H1 (cell line): ENCODE measurements around the gene TMEM255B. TPM values are rescaled to one million over a fixed set of nuclear protein-coding genes. Genes with fewer than 3 reads are reported as not detected.
A peak's percentile ranks its signal among the peaks of the same experiment; 100 is the strongest.

ENCODE experiments used
- CTCF ChIA-PET: fragments of 300-600 bp; sonication (Branson Sonifier 250); formaldehyde crosslinking; loops from one replicate; lab custom pipeline; 2021; ENCODE audit not compliant: partially characterized antibody; lab: Charles Lee
- POLR2A ChIA-PET: fragments of 300-600 bp; sonication (Branson Sonifier 250); formaldehyde crosslinking; loops from one replicate; lab custom pipeline; 2021; ENCODE audit warnings: inconsistent platforms; ENCODE audit not compliant: partially characterized antibody; lab: Charles Lee
- DNase-seq, 2 experiments: peaks; one replicate each; pipeline versions ENCODE4 v3.0.0 to v3.0.0-alpha.2; 2010 to 2022; ENCODE audit warnings: low spot score in 2 of 2, low read depth in 1 of 2, mixed read lengths in 1 of 2
- FAIRE-seq: peaks from 2 replicates; lab custom pipeline; 2011; peaks lifted over from hg19 to GRCh38; lab: Jason Lieb, UNC
- H2AFZ ChIP-seq: 2 replicates; pipeline ENCODE4 v1.8.1; 2012; ENCODE audit warnings: low read length, inconsistent platforms
- H2AK5ac ChIP-seq: 2 replicates; pipeline ENCODE4 v1.6.1; 2013; ENCODE audit warnings: low read depth, low read length
- H2BK120ac ChIP-seq: replicated peaks from 2 replicates; pipeline ENCODE3; 2013; ENCODE audit warnings: low read depth, low read length, inconsistent platforms
- H2BK12ac ChIP-seq: 2 replicates; pipeline ENCODE4 v1.6.1; 2013; ENCODE audit warnings: low read depth, low read length
- H2BK15ac ChIP-seq: 2 replicates; pipeline ENCODE4 v1.6.1; 2013; ENCODE audit warnings: low read length
- H2BK20ac ChIP-seq: 2 replicates; pipeline ENCODE4 v1.6.1; 2013; ENCODE audit warnings: low read length
- H2BK5ac ChIP-seq: 2 replicates; pipeline ENCODE4 v1.6.1; 2013; ENCODE audit warnings: low read depth, low read length
- H3K14ac ChIP-seq: 2 replicates; pipeline ENCODE4 v1.6.1; 2013; ENCODE audit warnings: inconsistent platforms; ENCODE audit not compliant: insufficient read length
- H3K18ac ChIP-seq: 2 replicates; pipeline ENCODE4 v1.6.1; 2013; ENCODE audit warnings: low read length; ENCODE audit errors: extremely low read depth
- H3K23ac ChIP-seq: 2 replicates; pipeline ENCODE4 v1.6.1; 2013; ENCODE audit warnings: inconsistent platforms; ENCODE audit not compliant: insufficient read length
- H3K23me2 ChIP-seq: 2 replicates; pipeline ENCODE4 v1.6.1; 2013; ENCODE audit warnings: low read depth, low read length
- H3K27ac ChIP-seq: 2 replicates; pipeline ENCODE4 v1.6.1; 2011; ENCODE audit warnings: low read depth, low read length, inconsistent platforms
- H3K27me3 ChIP-seq, 4 experiments: replicated peaks in 1 of 4; 1 replicate in 1 of 4; 2 replicates in 3 of 4; pipeline versions ENCODE4 v1.6.1 to v1.8.1; 2011 to 2013; ENCODE audit warnings: low read length in 3 of 4, mild to moderate bottlenecking in 3 of 4, inconsistent platforms in 2 of 4, mixed read lengths in 2 of 4, moderate library complexity in 1 of 4; ENCODE audit not compliant: control insufficient read depth in 3 of 4, insufficient read depth in 3 of 4; ENCODE audit errors: extremely low read depth in 1 of 4
- H3K36me3 ChIP-seq, 4 experiments: 2 replicates each; pipeline versions ENCODE4 v1.6.1 to v1.8.1; 2011 to 2013; ENCODE audit warnings: mild to moderate bottlenecking in 4 of 4, low read length in 3 of 4, moderate library complexity in 2 of 4, control low read depth in 1 of 4, inconsistent platforms in 1 of 4; ENCODE audit not compliant: insufficient read depth in 4 of 4, control insufficient read depth in 2 of 4
- H3K4ac ChIP-seq: replicated peaks from 2 replicates; pipeline ENCODE3; 2013; ENCODE audit warnings: low read length, low read depth, mixed read lengths, inconsistent platforms; ENCODE audit not compliant: insufficient read length
- H3K4me1 ChIP-seq, 4 experiments: replicated peaks in 1 of 4; 1 replicate in 1 of 4; 2 replicates in 3 of 4; pipeline versions ENCODE4 v1.6.1 to v1.8.1; 2011 to 2013; ENCODE audit warnings: low read length in 3 of 4, inconsistent platforms in 2 of 4, mixed read lengths in 1 of 4; ENCODE audit not compliant: insufficient read depth in 4 of 4, control insufficient read depth in 3 of 4
- H3K4me2 ChIP-seq, 2 experiments: 2 replicates each; pipeline versions ENCODE4 v1.6.1 to v1.8.1; 2011 to 2013; ENCODE audit warnings: low read depth in 2 of 2, low read length in 2 of 2, control low read depth in 1 of 2, inconsistent platforms in 1 of 2, mild to moderate bottlenecking in 1 of 2; ENCODE audit not compliant: insufficient read depth in 1 of 2
- H3K4me3 ChIP-seq, 4 experiments: fragments of 200-600, 300-600 bp in 1 of 4; sonication (generic), shearing (Covaris generic), sonication (Bioruptor Twin) in 1 of 4; 2 replicates each; pipeline versions ENCODE4 v1.5.1 to v1.8.1; 2011 to 2016; ENCODE audit warnings: low read length in 4 of 4, low read depth in 3 of 4, control low read depth in 2 of 4, inconsistent platforms in 2 of 4, mild to moderate bottlenecking in 2 of 4, mixed read lengths in 1 of 4, moderate library complexity in 1 of 4; ENCODE audit not compliant: insufficient read depth in 2 of 4; ENCODE audit errors: extremely low read depth in 1 of 4
- H3K56ac ChIP-seq: replicated peaks from 2 replicates; pipeline ENCODE3; 2013; ENCODE audit warnings: low read depth, mild to moderate bottlenecking, mixed read lengths, low read length, inconsistent platforms; ENCODE audit not compliant: insufficient read length
- H3K79me1 ChIP-seq: 2 replicates; pipeline ENCODE4 v1.6.1; 2013; ENCODE audit warnings: low read depth, low read length, control low read depth
- H3K79me2 ChIP-seq, 2 experiments: 2 replicates each; pipeline versions ENCODE4 v1.6.1 to v1.8.1; 2012 to 2013; ENCODE audit warnings: low read length in 2 of 2, mild to moderate bottlenecking in 2 of 2, inconsistent platforms in 1 of 2; ENCODE audit not compliant: insufficient read depth in 2 of 2, control insufficient read depth in 1 of 2
- H3K9ac ChIP-seq, 4 experiments: replicated peaks in 1 of 4; 1 replicate in 1 of 4; 2 replicates in 3 of 4; pipeline versions ENCODE4 v1.6.1 to v1.8.1; 2011 to 2013; ENCODE audit warnings: low read depth in 3 of 4, low read length in 3 of 4, control low read depth in 2 of 4, mild to moderate bottlenecking in 2 of 4, moderate library complexity in 2 of 4, inconsistent platforms in 1 of 4; ENCODE audit errors: extremely low read depth in 1 of 4
- H3K9me3 ChIP-seq, 2 experiments: 2 replicates each; pipeline versions ENCODE4 v1.6.1 to v1.8.1; 2012 to 2013; ENCODE audit warnings: mild to moderate bottlenecking in 2 of 2, moderate library complexity in 2 of 2, control low read depth in 1 of 2, inconsistent platforms in 1 of 2, low read depth in 1 of 2, low read length in 1 of 2, mixed read lengths in 1 of 2; ENCODE audit not compliant: insufficient read depth in 2 of 2
- H4K20me1 ChIP-seq, 2 experiments: replicated peaks in 1 of 2; 2 replicates each; pipeline versions ENCODE3 to v1.8.1; 2011 to 2013; ENCODE audit warnings: inconsistent platforms in 2 of 2, low read length in 2 of 2, mild to moderate bottlenecking in 1 of 2; ENCODE audit not compliant: insufficient read depth in 2 of 2, control insufficient read depth in 1 of 2
- H4K5ac ChIP-seq: 2 replicates; pipeline ENCODE4 v1.6.1; 2013; ENCODE audit warnings: low read length, low read depth, mixed read lengths, inconsistent platforms; ENCODE audit not compliant: insufficient read length
- H4K8ac ChIP-seq: 2 replicates; pipeline ENCODE4 v1.8.0; 2013; ENCODE audit warnings: mild to moderate bottlenecking, moderate library complexity, low read length, inconsistent platforms; ENCODE audit not compliant: insufficient read depth; ENCODE audit errors: extremely low read depth
- H4K91ac ChIP-seq: replicated peaks from 2 replicates; pipeline ENCODE3; 2013; ENCODE audit warnings: low read length, mixed read lengths, inconsistent platforms; ENCODE audit not compliant: insufficient read length
- ASH2L ChIP-seq: fragments of 200-600, 300-600 bp; sonication (generic); IDR thresholded peaks from one replicate; pipeline ENCODE4 v1.7.1; 2017; ENCODE audit warnings: low read length
- CHD1 ChIP-seq: IDR thresholded peaks from 2 replicates; pipeline ENCODE4 v1.6.1; 2012; ENCODE audit warnings: low read depth, low read length, improper control_type of control experiment
- CHD2 ChIP-seq: IDR thresholded peaks from 2 replicates; pipeline ENCODE4 v1.6.1; 2012; ENCODE audit warnings: low read length, improper control_type of control experiment
- CREB1 ChIP-seq: IDR thresholded peaks from 2 replicates; pipeline ENCODE4 v1.6.1; 2012; ENCODE audit warnings: inconsistent platforms
- GABPA ChIP-seq: IDR thresholded peaks from 2 replicates; pipeline ENCODE4 v1.6.1; 2011; ENCODE audit warnings: mild to moderate bottlenecking, low read length, moderate library complexity, borderline replicate concordance; ENCODE audit not compliant: insufficient read depth
- GTF2F1 ChIP-seq: IDR thresholded peaks from 2 replicates; pipeline ENCODE4 v1.6.1; 2012; ENCODE audit warnings: low read depth, low read length, improper control_type of control experiment, borderline replicate concordance
- HDAC2 ChIP-seq, 2 experiments: fragments of 300-600 bp in 1 of 2; sonication (generic) in 1 of 2; IDR thresholded peaks; 2 replicates each; pipeline ENCODE4 v1.6.1; 2011 to 2012; ENCODE audit warnings: low read depth in 2 of 2, low read length in 2 of 2, mild to moderate bottlenecking in 2 of 2, moderate library complexity in 2 of 2, borderline replicate concordance in 1 of 2, inconsistent platforms in 1 of 2
- KDM5A ChIP-seq: fragments of 200-600 bp; IDR thresholded peaks from 2 replicates; pipeline ENCODE4 v1.7.1; 2012; ENCODE audit warnings: mild to moderate bottlenecking, low read length, inconsistent platforms, mixed read lengths
- PHF8 ChIP-seq: fragments of 200-600 bp; sonication (generic); conservative IDR thresholded peaks from 2 replicates; pipeline ENCODE4 v1.7.1; 2012; ENCODE audit warnings: low read depth, mild to moderate bottlenecking, inconsistent platforms, low read length, moderate library complexity
- POU5F1 ChIP-seq: IDR thresholded peaks from 2 replicates; pipeline ENCODE4 v1.6.1; 2011; ENCODE audit warnings: low read depth, mild to moderate bottlenecking, low read length, moderate library complexity
- RFX5 ChIP-seq: IDR thresholded peaks from 2 replicates; pipeline ENCODE4 v1.6.1; 2011; ENCODE audit warnings: low read depth, low read length, improper control_type of control experiment, borderline replicate concordance
- SAP30 ChIP-seq: fragments of 300-600 bp; sonication (generic); IDR thresholded peaks from 2 replicates; pipeline ENCODE4 v1.7.1; 2012; ENCODE audit warnings: low read length, moderate library complexity, mild to moderate bottlenecking, inconsistent platforms; ENCODE audit not compliant: insufficient read depth, insufficient replicate concordance
- SP1 ChIP-seq: IDR thresholded peaks from 2 replicates; pipeline ENCODE4 v1.6.1; 2011; ENCODE audit warnings: low read depth, low read length
- TEAD4 ChIP-seq: IDR thresholded peaks from 2 replicates; pipeline ENCODE4 v1.6.1; 2012; ENCODE audit warnings: low read depth, low read length, inconsistent platforms, mixed read lengths
- WGBS, 2 experiments: shearing (Covaris generic) in 1 of 2; methylation state at CpG; one replicate each; pipeline versions ENCODE4 v1.1.6 to v1.1.7; 2013 to 2015; ENCODE audit warnings: low lambda C conversion rate in 2 of 2, mixed read lengths in 2 of 2, inconsistent platforms in 1 of 2, low coverage in 1 of 2, missing lambda C conversion rate in 1 of 2; ENCODE audit not compliant: insufficient replicate concordance in 2 of 2, insufficient coverage in 1 of 2, insufficient read length in 1 of 2; ENCODE audit errors: extremely low coverage in 1 of 2, missing lambda C conversion rate in 1 of 2; 5-methylcytosine and 5-hydroxymethylcytosine counted together
- polyA plus RNA-seq, 7 experiments: library from polyadenylated mRNA; depleted of rRNA in 3 of 7; stranded (reverse) in 5 of 7; unstranded in 2 of 7; fragments of >200 nt in 5 of 7; fragments of 200-250 nt in 2 of 7; gene quantifications; 1 replicate in 5 of 7; 2 replicates in 1 of 7; 4 replicates in 1 of 7; pipeline versions ENCODE4 v1.2.1 to v1.2.3, GENCODE V29; 2011 to 2013; ENCODE audit warnings: missing spikeins in 2 of 7, mixed read lengths in 2 of 7
- total RNA-seq: library from RNA; stranded (reverse); fragmentation: NEBNext Ultra II Directional; extraction: Animal tissue kit (Norgen Biotek cat#: 25700); gene quantifications from 2 replicates; pipeline ENCODE4 v1.2.1, GENCODE V29; 2021

Gene TMEM255B
- total and polyA plus RNA-seq, 2 of the 8 experiments (the other 6 are each of a cell fraction or from before 2014, with no cell fraction given), result 3.4 to 4.4 TPM

DNA sequence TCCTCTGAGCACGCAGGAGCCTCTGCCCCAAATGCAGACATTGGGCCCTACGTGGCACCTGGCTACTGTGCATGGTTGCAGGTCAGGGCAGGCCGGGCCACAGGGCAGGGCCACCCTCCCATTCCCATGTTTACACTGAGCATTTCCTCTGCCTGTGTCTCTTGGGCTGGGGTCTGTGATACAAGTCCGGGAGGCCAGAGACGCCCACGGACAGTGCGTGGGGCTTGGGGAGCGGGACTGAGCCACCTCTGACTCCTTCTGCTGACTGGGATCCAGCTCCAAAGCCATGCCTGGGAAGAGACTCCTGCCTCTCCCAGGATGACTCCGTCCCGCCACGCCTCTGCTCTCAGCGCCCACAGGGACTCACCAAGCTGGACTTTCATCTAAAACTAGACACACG, 86.0 kb downstream of the TMEM255B start:
- Histone ChIP-seq H4K91ac (no peak overlapping the region), H3K36me3 (no peaks in the 10 kb centered on the region), H3K4me3 (no peak overlapping the region), H4K20me1 (no peaks in the 10 kb centered on the region), H3K4me2 (no peak overlapping the region), H3K79me1 (no peaks in the 10 kb centered on the region; the same call in 1 of the 2 replicates), H2AFZ (no peak overlapping the region), H2BK12ac (no peak overlapping the region), H2AK5ac (no peak overlapping the region), H3K27me3 (no peaks in the 10 kb centered on the region), H4K5ac (no peak overlapping the region), H3K56ac (no peak overlapping the region), H2BK15ac (no peak overlapping the region), H2BK120ac (no peak overlapping the region), H4K8ac (no peak overlapping the region), H3K27ac (no peak overlapping the region), H3K4ac (no peak overlapping the region), H3K14ac (no peak overlapping the region), H3K79me2 (no peaks in the 10 kb centered on the region), H3K9ac (no peak overlapping the region; a peak in 2 of 7 replicates), H3K9me3 (no peaks in the 10 kb centered on the region), H2BK5ac (0 out of 2 replicates have a peak overlapping the region, but pooled peaks have one; percentile 5), H2BK20ac (no peak overlapping the region), H3K23ac (no peak overlapping the region), H3K4me1 (peaks cover 0 to 6% (median 2%) of the 10 kb centered on the region in 4 experiments; a peak in 4 of 7 replicates), H3K18ac (no peak overlapping the region), H3K23me2 (no peaks in the 10 kb centered on the region)
- CTCF ChIA-PET, result interaction anchor here (0.6 to 1.7 kb wide), 4 partner anchors 10 to 71 kb away, joined by 3 to 5 read pairs (median 4); no protein-coding TSS in a partner anchor
- 92% methylated on average over 13 of the region's 13 CpGs; no CpG with 5 or more reads in 1 of the 2 experiments for WGBS, 2 experiments
- no peak for FAIRE-seq
- no peak for DNase-seq
- POLR2A ChIA-PET, result no interaction called here
- no peak for TF ChIP-seq RFX5
- TF ChIP-seq ASH2L, result no peak
- no peak for TF ChIP-seq SAP30
- TF ChIP-seq GABPA, result no peak
- TF ChIP-seq TEAD4, result no peak
- TF ChIP-seq KDM5A, result no peak
- no peak for TF ChIP-seq PHF8
- TF ChIP-seq HDAC2 (IDR thresholded peaks at IDR 0.05; ENCODE audit: borderline replicate concordance in 1 of 2, low read depth in 2 of 2, low read length in 2 of 2), result no peak
- TF ChIP-seq CREB1, result no peak
- no peak for TF ChIP-seq SP1
- TF ChIP-seq GTF2F1, result no peak
- TF ChIP-seq CHD2, result no peak
- no peak for TF ChIP-seq CHD1
- no peak for TF ChIP-seq POU5F1
